NCI-H2196 treated with DMSO at 0.1 percent for 48 hours (cell line): ENCODE measurements around the gene INTS2.
A peak's percentile ranks its signal among the peaks of the same experiment; 100 is the strongest.
"Not testable (repeated sequence)": the region's sequence is repeated elsewhere in the genome, so short reads cannot be mapped to it uniquely, and the experiment has no call there.

ENCODE experiments used
- DNase-seq: peaks from one replicate; lab custom pipeline; 2025; ENCODE audit not compliant: unreplicated experiment; lab: John Stamatoyannopoulos, UW

Gene INTS2

GRCh38 chr17:61852857-61853256 is 74.9 kb downstream of the INTS2 start:
- DNase-seq: no peak

GRCh38 chr17:61849674-61850073 is 78.1 kb downstream of the INTS2 start:
- DNase-seq: no peak

- no peak for DNase-seq
Measured at GRCh38 chr17:61848896-61849295, 78.9 kb downstream of the INTS2 start.

- no peak for DNase-seq
Measured at GRCh38 chr17:61848247-61848646, 79.5 kb downstream of the INTS2 start.

GRCh38 chr17:61847659-61848058 is 80.1 kb downstream of the INTS2 start:
- DNase-seq: no peak

GRCh38 chr17:61846761-61847375 is 80.9 kb downstream of the INTS2 start:
- DNase-seq: no peak

GRCh38 chr17:61846088-61846487 is 81.7 kb downstream of the INTS2 start:
- DNase-seq: no peak

GRCh38 chr17:61843435-61843834 is 84.3 kb downstream of the INTS2 start:
- DNase-seq: no peak

GRCh38 chr17:61842899-61843298 is 84.9 kb downstream of the INTS2 start:
- no peak for DNase-seq

GRCh38 chr17:61839300-61839786 is 88.4 kb downstream of the INTS2 start:
- DNase-seq: no peak

GRCh38 chr17:61837175-61838051 is 90.4 kb downstream of the INTS2 start:
- DNase-seq: peak; percentile 32

GRCh38 chr17:61836266-61837174 is 91.3 kb downstream of the INTS2 start:
- no peak for DNase-seq

- DNase-seq: no peak
Measured at GRCh38 chr17:61835606-61836005, 92.2 kb downstream of the INTS2 start.

- DNase-seq: no peak
Measured at GRCh38 chr17:61834610-61835009, 93.2 kb downstream of the INTS2 start.

- DNase-seq: no peak
Measured at GRCh38 chr17:61833536-61834193, 94.1 kb downstream of the INTS2 start.

GRCh38 chr17:61832463-61832862 is 95.3 kb downstream of the INTS2 start:
- no peak for DNase-seq

- no peak for DNase-seq
Measured at GRCh38 chr17:61831099-61831498, 96.7 kb downstream of the INTS2 start.

- no peak for DNase-seq
Measured at GRCh38 chr17:61828694-61829093, 99.1 kb downstream of the INTS2 start.

- DNase-seq: no peak
Measured at GRCh38 chr17:61827649-61828395, 100.0 kb downstream of the INTS2 start.

GRCh38 chr17:61826866-61827265 is 100.9 kb downstream of the INTS2 start:
- DNase-seq: not testable (repeated sequence)
